ENCODE data around the gene RBPJL. TPM values are rescaled to one million over a fixed set of nuclear protein-coding genes. Genes with fewer than 3 reads are reported as not detected.

The RBPJL gene
- total and polyA plus RNA-seq, 2 of the 8 experiments (the other 6 are each of a cell fraction or from before 2014, with no cell fraction given), result 0.67 to 1.3 TPM

- Histone ChIP-seq H3K9me3 (ENCODE audit: insufficient read depth in 2 of 2, low read depth in 1 of 2, low read length in 1 of 2) (no peaks in the 10 kb centered on the region), H4K91ac (replicated peaks; ENCODE audit: insufficient read length, low read length) (no peak overlapping the region), H3K36me3 (ENCODE audit: control insufficient read depth in 2 of 4, insufficient read depth in 4 of 4, low read length in 3 of 4) (no peaks in the 10 kb centered on the region), H3K4me2 (ENCODE audit: insufficient read depth in 1 of 2, low read depth in 2 of 2, low read length in 2 of 2) (no peak overlapping the region), H3K23ac (ENCODE audit: insufficient read length) (no peak overlapping the region), H3K4me1 (replicated peaks in 1 of 4; ENCODE audit: control insufficient read depth in 3 of 4, insufficient read depth in 4 of 4, low read length in 3 of 4) (peaks cover 0 to 1% (median 0%) of the 10 kb centered on the region in 4 experiments; a peak in 3 of 7 replicates), H3K4ac (replicated peaks; ENCODE audit: insufficient read length, low read depth, low read length) (no peak overlapping the region), H2BK20ac (ENCODE audit: low read length) (no peak overlapping the region), H2AFZ (ENCODE audit: low read length) (no peak overlapping the region), H3K14ac (ENCODE audit: insufficient read length) (no peak overlapping the region), H2BK15ac (ENCODE audit: low read length) (no peak overlapping the region), H3K18ac (ENCODE audit: extremely low read depth, low read length) (no peak overlapping the region), H4K20me1 (replicated peaks in 1 of 2; ENCODE audit: control insufficient read depth in 1 of 2, insufficient read depth in 2 of 2, low read length in 2 of 2) (no peaks in the 10 kb centered on the region), H2BK120ac (replicated peaks; ENCODE audit: low read depth, low read length) (no peak overlapping the region), H2BK5ac (ENCODE audit: low read depth, low read length) (no peak overlapping the region), H3K27ac (ENCODE audit: low read depth, low read length) (no peak overlapping the region), H4K5ac (ENCODE audit: insufficient read length, low read depth, low read length) (no peak overlapping the region), H3K56ac (replicated peaks; ENCODE audit: insufficient read length, low read depth, low read length) (no peak overlapping the region), H3K79me1 (ENCODE audit: low read depth, low read length) (no peaks in the 10 kb centered on the region), H2AK5ac (ENCODE audit: low read depth, low read length) (no peak overlapping the region), H2BK12ac (ENCODE audit: low read depth, low read length) (no peak overlapping the region), H3K79me2 (ENCODE audit: control insufficient read depth in 1 of 2, insufficient read depth in 2 of 2, low read length in 2 of 2) (no peaks in the 10 kb centered on the region), H3K9ac (replicated peaks in 1 of 4; ENCODE audit: extremely low read depth in 1 of 4, low read depth in 3 of 4, low read length in 3 of 4) (no peak overlapping the region), H3K4me3 (ENCODE audit: extremely low read depth in 1 of 4, insufficient read depth in 2 of 4, low read depth in 3 of 4, low read length in 4 of 4) (no peak overlapping the region), H3K27me3 (replicated peaks in 1 of 4; ENCODE audit: control insufficient read depth in 3 of 4, extremely low read depth in 1 of 4, insufficient read depth in 3 of 4, low read length in 3 of 4) (peaks cover 0 to 15% (median 8%) of the 10 kb centered on the region in 4 experiments; a peak in 5 of 7 replicates), H4K8ac (ENCODE audit: extremely low read depth, insufficient read depth, low read length) (no peak overlapping the region), H3K23me2 (ENCODE audit: low read depth, low read length) (peaks cover 4% of the 10 kb centered on the region; the same call in 1 of the 2 replicates)
- 88% methylated on average over 4 of the region's 4 CpGs; no CpG with 5 or more reads in 1 of the 2 experiments for WGBS, 2 experiments (ENCODE audit: extremely low coverage in 1 of 2, insufficient coverage in 1 of 2, insufficient read length in 1 of 2, insufficient replicate concordance in 2 of 2, low coverage in 1 of 2, low lambda C conversion rate in 2 of 2, missing lambda C conversion rate in 1 of 2)
- FAIRE-seq, result no peak
- ChIA-PET CTCF (ENCODE audit: partially characterized antibody) (interaction anchor here (0.7 to 6.2 kb wide), 6 partner anchors 9 to 483 kb away, joined by 3 to 28 read pairs (median 4); no protein-coding TSS in a partner anchor), POLR2A (ENCODE audit: partially characterized antibody) (no interaction called here)
- TF ChIP-seq CBX5 (IDR thresholded peaks at IDR 0.05; ENCODE audit: low read depth, low read length) (no peak), SIRT6 (IDR thresholded peaks at IDR 0.05; ENCODE audit: low read length) (no peak), RXRA (IDR thresholded peaks at IDR 0.05; ENCODE audit: insufficient read depth, low read depth, low read length) (no peak), HDAC6 (IDR thresholded peaks at IDR 0.05; ENCODE audit: low read depth, low read length) (no peak), FOSL1 (IDR thresholded peaks at IDR 0.05; ENCODE audit: insufficient read depth, low read depth, low read length) (no peak), ATF2 (IDR thresholded peaks at IDR 0.05; ENCODE audit: low read length) (no peak), KDM4A (IDR thresholded peaks at IDR 0.05; ENCODE audit: low read depth, low read length, severe bottlenecking) (no peak), MAFK (IDR thresholded peaks at IDR 0.05; ENCODE audit: low read depth, low read length) (no peak)
- no peak for DNase-seq (ENCODE audit: low read depth in 1 of 2, low spot score in 2 of 2)
These were observed 18.3 kb upstream of the RBPJL start for GRCh38 chr20:45288376-45288775.
